ENCODE measurements around the gene PTGER1.

The PTGER1 gene

DNA sequence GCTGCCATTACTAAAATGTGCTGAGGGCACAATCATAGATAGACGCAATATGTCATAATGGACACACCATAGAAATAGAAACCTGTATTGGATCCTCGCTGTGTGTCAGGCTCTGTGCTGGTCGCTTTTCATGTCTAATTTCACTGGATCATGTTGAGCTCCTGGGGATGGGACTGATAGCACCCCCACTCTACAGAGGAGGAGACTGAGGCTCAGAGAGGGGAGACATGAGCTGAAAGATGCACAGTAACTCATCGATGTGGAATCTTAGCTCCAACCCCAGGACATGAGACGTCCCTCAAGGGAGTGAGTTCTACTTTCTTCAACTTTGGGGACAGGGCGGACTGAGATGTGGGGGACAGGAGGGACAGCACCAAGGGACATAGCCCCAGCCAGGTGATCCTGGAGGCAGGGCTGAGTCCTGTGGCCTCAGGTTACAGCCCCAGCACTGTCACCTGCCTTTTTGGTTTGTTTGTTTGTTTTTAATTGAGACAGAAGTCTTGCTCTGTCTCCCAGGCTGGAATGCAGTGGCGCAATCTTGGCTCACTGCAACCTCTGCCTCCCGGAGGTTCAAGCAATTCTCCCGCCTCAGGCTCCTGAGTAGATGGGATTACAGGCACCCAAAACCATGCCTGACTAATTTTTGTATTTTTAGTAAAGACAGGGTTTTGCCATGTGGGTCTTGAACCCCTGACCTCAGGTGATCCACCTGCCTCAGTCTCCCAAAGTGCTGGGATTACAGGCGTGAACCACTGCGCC, 27.4 kb upstream of the PTGER1 start:
- no peak for DNase-seq (ENCODE audit: low spot score)

- DNase-seq (ENCODE audit: low spot score) = no peak
Observed at GRCh38 chr19:14497228-14497921, 22.2 kb upstream of the PTGER1 start.

- no peak for DNase-seq (ENCODE audit: low spot score)
Observed at GRCh38 chr19:14496834-14497227, 21.7 kb upstream of the PTGER1 start.

DNA sequence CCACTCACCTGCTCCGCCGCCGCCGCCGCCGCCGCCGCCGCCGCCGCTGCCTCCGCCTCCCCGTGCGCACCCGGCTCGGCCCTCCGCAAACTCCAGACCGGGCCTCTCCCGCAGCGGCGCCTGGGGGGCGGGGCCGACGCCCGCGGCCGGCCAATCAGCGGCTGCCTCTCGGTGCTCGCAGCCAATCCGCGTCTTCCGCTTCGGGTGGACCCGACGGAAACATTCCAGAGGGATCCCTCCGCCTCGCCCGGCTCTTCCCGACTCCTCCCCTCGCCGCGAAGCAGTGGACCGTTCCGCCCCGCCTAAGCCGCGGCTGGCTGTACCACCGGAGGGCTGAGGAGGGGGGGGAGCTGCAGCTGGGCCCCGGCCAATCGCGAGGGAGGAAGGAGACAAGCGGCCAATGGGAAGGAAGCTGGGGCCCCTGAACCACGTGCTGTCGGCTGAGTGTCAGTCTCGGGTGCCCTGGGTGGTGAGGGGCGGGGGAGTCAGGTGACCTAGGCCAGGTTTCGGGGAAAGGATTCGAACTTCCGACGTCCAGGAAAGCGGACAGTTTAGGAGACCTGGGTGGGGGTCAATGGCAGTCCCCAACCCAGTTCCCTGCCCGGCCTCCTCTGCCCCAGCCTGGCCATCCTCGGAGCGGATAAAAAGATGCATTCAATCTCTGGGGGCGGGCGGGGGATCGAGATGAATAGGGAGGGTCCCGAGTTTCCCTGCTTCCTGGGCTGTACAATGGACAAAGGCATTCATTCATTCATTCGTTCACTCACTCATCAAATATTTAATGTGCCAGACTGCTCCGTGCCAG, 21.1 kb upstream of the PTGER1 start, which contains the start of gene GIPC1:
GIPC1 (minus strand) TSS at position 99 of the 805 bp plus-strand sequence. CDS start 13,151 bp downstream, outside the sequence.
- DNase-seq (ENCODE audit: low spot score) = peak; percentile 100

DNA sequence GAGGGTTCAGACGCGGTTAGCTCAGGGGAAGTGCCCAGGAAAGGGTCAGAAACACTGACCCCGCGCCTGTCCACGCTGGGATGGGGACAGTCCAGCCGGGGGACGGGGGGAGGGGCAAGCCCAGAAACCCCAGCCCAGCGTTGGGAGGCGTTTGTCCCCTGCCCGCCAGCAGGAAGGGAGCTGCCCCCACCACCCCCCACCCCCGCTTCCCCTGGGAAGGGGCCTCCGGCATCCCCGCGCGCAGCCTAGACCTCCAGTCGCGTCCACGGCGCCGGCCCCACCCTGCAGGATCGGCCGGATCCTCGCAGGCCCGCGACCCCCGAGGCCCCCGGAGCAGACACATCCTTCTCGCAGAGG, 20.5 kb upstream of the PTGER1 start:
- no peak for DNase-seq (ENCODE audit: low spot score)

GRCh38 chr19:14494910-14495671, 19.9 kb upstream of the PTGER1 start:
- no peak for DNase-seq (ENCODE audit: low spot score)

DNA sequence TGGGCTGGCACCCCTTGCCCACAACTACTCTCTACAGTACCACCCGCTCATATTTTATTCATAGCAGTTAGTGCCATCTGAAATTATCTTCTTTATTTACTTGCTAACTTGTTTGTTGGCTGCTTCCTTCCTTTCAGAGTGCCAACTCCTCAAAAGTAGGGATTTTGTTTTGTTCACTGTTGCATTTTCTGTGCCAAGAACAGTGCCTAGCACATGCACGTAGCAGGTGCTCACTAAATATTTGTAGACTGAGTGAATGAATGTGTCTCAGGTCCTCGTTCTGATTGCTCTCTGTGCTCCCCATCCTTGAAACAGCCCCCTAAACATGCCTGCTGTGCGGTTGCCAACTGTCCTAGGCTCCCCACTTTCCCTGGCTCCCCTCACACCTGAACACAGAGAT, 19.3 kb upstream of the PTGER1 start:
- no peak for DNase-seq (ENCODE audit: low spot score)

- DNase-seq (ENCODE audit: low spot score) = no peak
Observed at GRCh38 chr19:14492756-14493337, 17.7 kb upstream of the PTGER1 start.

DNA sequence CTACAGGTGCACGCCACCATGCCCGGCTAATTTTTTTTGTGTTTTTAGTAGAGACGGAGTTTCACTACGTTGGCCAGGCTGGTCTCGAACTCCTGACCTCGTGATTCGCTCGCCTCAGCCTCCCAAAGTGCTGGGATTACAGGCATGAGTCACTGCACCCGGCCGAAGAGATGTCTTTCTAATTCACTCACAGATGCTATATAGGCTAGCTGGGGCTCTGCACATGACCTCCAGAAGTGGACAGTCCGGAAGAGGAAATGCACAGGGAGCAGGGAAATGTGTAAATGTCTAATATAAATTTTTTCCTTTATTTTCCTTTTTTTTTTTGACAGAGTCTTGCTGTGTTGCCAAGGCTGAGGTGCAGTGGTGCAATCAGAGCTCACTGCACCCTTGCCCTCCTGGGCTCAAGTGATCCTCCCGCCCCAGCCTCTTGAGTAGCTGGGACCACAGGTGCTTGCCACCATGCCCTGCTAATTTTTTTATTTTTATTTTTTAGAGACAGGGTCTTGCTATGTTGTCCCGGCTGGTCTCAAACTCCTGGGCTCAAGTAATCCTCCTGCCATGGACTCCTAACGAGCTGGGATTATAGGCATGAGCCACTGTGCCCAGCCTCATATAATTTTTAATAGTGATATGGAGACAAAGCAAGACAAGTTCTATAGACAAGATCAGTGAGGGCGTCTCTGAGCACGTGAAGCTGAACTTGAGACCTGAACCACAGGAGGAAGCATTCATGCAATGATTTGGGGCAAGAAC, 12.4 kb upstream of the PTGER1 start:
- DNase-seq (ENCODE audit: low spot score) = no peak

DNA sequence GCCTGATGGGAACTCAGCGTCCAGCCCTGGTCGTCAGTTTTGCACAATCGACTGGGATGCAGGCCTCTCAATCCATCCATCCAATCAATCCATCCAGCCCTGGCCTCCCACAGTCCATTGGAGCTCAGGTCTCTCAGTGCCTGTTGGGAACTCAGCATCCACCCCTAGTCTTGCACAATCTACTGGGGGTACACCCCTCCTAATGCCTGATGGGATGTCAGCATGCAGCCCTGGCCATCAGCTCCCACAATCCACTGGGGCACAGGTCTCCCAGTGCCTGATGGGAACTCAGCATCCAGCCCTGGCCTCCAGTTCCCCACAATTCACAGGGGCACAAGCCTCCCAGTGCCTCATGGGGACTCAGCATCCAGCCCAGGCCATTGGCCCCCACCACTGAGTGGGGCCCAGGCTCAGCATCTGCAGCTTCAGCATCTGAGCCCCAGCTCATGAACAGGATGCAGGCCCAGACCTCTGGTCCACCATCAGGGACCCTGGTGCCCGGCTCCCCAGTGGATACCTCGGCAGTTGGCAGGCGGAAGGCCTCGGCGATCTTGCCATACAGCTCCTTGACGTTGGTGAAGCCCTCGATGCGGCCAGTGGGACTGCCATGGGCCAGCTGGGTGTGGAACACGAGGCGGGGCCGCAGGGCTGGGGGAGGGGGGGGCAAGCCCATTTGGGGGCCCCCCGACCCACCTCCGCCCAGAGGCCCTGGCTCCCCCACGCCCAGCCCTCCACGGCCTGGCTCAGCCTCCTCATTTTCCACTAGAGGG, 7.2 kb upstream of the PTGER1 start:
- DNase-seq (ENCODE audit: low spot score) = no peak

GRCh38 chr19:14480700-14481079, 5.5 kb upstream of the PTGER1 start:
- DNase-seq (ENCODE audit: low spot score) = no peak

DNA sequence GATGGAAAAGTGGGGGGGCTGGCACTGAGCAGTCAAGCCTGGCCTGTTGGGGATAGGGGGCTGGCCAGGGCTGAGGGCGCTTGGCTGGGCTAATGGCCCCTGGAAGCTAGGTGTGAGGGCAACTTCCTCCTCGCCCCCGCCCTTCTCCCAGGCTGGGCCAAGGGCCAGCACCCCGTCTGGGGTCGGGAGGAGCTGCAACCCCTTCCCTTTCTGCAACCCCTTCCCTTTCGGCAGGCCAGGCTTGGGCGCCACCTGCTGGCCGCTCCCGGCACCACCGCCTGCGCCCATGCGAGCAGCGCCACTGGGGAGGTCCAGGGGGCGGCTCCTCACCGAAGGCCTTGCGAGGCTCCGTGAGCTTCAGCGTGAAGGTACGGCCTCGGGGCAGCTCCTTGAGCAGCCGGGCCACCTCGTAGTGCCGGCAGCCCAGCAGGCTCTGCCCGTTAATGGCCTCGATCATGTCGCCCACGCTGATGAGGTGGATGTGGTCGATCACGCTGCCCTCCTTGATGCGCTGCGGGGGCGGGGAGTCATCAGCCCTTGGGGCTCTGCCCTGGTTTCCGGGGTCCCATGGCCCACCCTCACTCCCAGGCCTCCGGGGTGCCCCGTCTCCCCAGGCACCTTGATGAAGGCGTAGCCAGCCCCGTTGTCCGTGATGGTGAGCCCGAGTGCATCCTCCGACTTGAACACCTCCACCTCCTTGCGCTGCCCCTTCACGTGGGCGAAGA, 5.0 kb upstream of the PTGER1 start:
- peak; percentile 64 for DNase-seq (ENCODE audit: low spot score)

GRCh38 chr19:14479309-14479974, 4.3 kb upstream of the PTGER1 start:
- DNase-seq (ENCODE audit: low spot score) = no peak

DNA sequence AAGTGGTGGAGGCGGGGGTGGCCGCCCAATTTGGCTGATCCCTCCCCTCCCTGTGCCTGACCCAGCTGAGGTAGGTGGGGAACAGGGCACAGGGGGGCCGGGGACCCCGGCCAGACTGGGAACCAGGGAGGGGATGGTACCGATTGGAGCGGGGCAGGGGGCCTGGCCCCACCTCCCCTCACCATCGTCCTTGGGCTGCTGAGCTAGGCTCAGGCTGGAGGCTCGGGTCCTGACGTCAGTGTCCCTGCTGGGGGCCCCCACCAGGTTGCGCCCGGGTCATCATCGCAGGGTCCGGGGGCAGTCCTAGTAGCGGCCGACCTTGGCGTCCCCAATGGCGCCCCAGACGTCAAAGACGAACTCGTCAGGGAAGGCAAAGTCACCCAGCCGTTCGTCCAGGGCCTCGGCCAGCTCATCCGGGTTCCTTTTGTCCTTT, 3.0 kb upstream of the PTGER1 start:
- peak; percentile 12 for DNase-seq (ENCODE audit: low spot score)

GRCh38 chr19:14477418-14478112, 2.4 kb upstream of the PTGER1 start:
- DNase-seq (ENCODE audit: low spot score) = peak; percentile 21

GRCh38 chr19:14476673-14477401, 1.7 kb upstream of the PTGER1 start:
- peak; percentile 55 for DNase-seq (ENCODE audit: low spot score)

GRCh38 chr19:14476327-14476672, 1.1 kb upstream of the PTGER1 start:
- no peak for DNase-seq (ENCODE audit: low spot score)

- peak; percentile 34 for DNase-seq (ENCODE audit: low spot score)
Observed at GRCh38 chr19:14474827-14475226, 327 bp downstream of the PTGER1 start.

All from hepatic stellate cell (primary cell).